Stimulated activated CD4-positive, alpha-beta T cell treated with anti-CD3 and anti-CD28 coated beads, Interleukin-12 subunit alpha, Interleukin-12 subunit beta, amount 100 ng/mL, for 24 hours (primary cell): Measurements from ENCODE around the gene AOX1.
A peak's percentile ranks its signal among the peaks of the same experiment; 100 is the strongest.
"Not testable (repeated sequence)": the region's sequence is repeated elsewhere in the genome, so short reads cannot be mapped to it uniquely, and the experiment has no call there.

ENCODE experiments used
- DNase-seq, 2 experiments: peaks; one replicate each; pipeline ENCODE4 v3.0.0-alpha.2; 2020; ENCODE audit warnings: low read depth in 2 of 2

AOX1 gene

GRCh38 chr2:200585730-200586643, at the start of gene AOX1:
TSS of gene AOX1 (plus strand) at chr2:200586014. CDS start at chr2:200586109, 95 bp downstream.
- peak in 1 of 2 experiments; percentile 6 for DNase-seq

- DNase-seq, result no peak
These were observed 47.7 kb upstream of the AOX1 start for GRCh38 chr2:200538139-200538538.

GRCh38 chr2:200540793-200541192, 45.0 kb upstream of the AOX1 start:
- DNase-seq, result no peak

- not testable (repeated sequence) for DNase-seq
These were observed 19.2 kb upstream of the AOX1 start for GRCh38 chr2:200566596-200566995.

- no peak for DNase-seq
These were observed 17.9 kb upstream of the AOX1 start for GRCh38 chr2:200567932-200568331.

- no peak for DNase-seq
These were observed 9.9 kb upstream of the AOX1 start for GRCh38 chr2:200575957-200576356.

- no peak for DNase-seq
These were observed 8.8 kb upstream of the AOX1 start for GRCh38 chr2:200577027-200577426.

- DNase-seq, result no peak
These were observed 7.0 kb upstream of the AOX1 start for GRCh38 chr2:200578778-200579177.

- DNase-seq, result no peak
These were observed 1.2 kb upstream of the AOX1 start for GRCh38 chr2:200584639-200585038.

GRCh38 chr2:200585340-200585729, 479 bp upstream of the AOX1 start:
- no peak for DNase-seq

- DNase-seq, result no peak
These were observed 796 bp downstream of the AOX1 start for GRCh38 chr2:200586644-200586975.

- DNase-seq, result no peak
These were observed 1.3 kb downstream of the AOX1 start for GRCh38 chr2:200587007-200587616.

- DNase-seq, result no peak
These were observed 2.4 kb downstream of the AOX1 start for GRCh38 chr2:200588076-200588678.

- DNase-seq, result no peak
These were observed 4.3 kb downstream of the AOX1 start for GRCh38 chr2:200590090-200590489.

GRCh38 chr2:200591308-200591707, 5.5 kb downstream of the AOX1 start:
- no peak for DNase-seq

- DNase-seq, result no peak
These were observed 6.7 kb downstream of the AOX1 start for GRCh38 chr2:200592406-200593075.

GRCh38 chr2:200593905-200594304, 8.1 kb downstream of the AOX1 start:
- DNase-seq, result no peak

GRCh38 chr2:200595913-200596312, 10.1 kb downstream of the AOX1 start:
- DNase-seq, result no peak

- no peak for DNase-seq
These were observed 11.2 kb downstream of the AOX1 start for GRCh38 chr2:200596774-200597570.

- no peak for DNase-seq
These were observed 13.4 kb downstream of the AOX1 start for GRCh38 chr2:200599206-200599605.

- no peak for DNase-seq
These were observed 14.9 kb downstream of the AOX1 start for GRCh38 chr2:200600549-200601225.
